Measurements from ENCODE around the gene UPB1. TPM values are rescaled to one million over a fixed set of nuclear protein-coding genes. Genes with fewer than 3 reads are reported as not detected.

UPB1 gene
- 1.1 TPM for total RNA-seq
- long read RNA-seq, partial matches to known transcripts: 0 of 1 reads
- long read RNA-seq, other reads (novel, unspliced or antisense): 1 of 1 reads

GRCh38 chr22:24494528-24495364 lies at the start of gene UPB1:
TSS of gene UPB1 (plus strand) at chr22:24495332. CDS start at chr22:24495404, 72 bp downstream.
- peaks cover 8% of the 10 kb centered on the region for H3K4me1 ChIP-seq
- no peaks in the 10 kb centered on the region for H3K36me3 ChIP-seq
- no peak for TF ChIP-seq CTCF (IDR thresholded peaks at IDR 0.05; ENCODE audit: borderline replicate concordance)
- intact Hi-C loops (cut with micrococcal nuclease): no loop called here
- peak within 1 kb of the TSS; percentile 51 for H3K4me3 ChIP-seq
- H3K9me3 ChIP-seq (replicated peaks): no peaks in the 10 kb centered on the region
- H3K27ac ChIP-seq (replicated peaks): no peak within 1 kb of the TSS
- DNase-seq: no peak
- H3K27me3 ChIP-seq (ENCODE audit: low read depth): peaks cover 11% of the 10 kb centered on the region

DNA sequence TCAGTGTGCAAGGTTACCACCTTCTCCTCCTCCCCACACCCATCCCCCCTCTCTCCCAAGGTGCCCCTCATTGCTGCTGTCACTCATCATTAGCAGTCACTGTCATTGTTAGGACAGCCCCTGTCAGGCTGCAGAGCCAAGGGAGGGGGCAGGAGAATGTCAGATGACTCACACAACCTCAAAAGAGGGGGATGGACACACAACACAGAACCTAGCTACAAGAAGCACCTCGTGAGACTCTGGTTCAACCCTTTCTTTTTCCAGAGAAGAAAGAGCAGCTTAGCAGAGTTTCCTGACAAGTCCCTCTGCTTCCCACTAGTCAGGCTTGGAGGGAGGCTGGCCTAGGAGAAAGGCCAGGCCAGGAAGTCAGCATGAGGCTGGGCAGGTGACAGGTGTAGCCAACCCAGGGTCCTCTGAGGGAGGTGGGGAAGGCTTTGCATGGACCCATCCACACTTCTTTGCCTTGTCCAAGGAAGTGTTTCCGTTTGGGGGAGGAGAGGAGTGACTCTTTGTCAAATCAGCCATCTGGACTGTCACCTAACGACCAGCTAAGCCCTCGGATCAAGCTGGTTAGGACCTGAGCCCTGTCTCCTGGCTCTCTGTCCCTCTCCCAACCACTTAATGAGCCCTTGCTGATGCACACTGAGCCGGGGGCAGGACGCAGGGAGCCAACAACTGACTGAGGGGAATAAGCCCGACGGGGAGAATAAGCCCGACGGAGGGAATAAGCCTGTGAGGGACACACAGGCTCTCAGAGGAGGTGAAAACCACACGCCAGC lies 49.5 kb upstream of the UPB1 start:
- no peaks in the 10 kb centered on the region for H3K36me3 ChIP-seq
- TF ChIP-seq CTCF (IDR thresholded peaks at IDR 0.05; ENCODE audit: borderline replicate concordance): no peak
- DNase-seq: no peak
- H3K4me1 ChIP-seq: peaks cover 52% of the 10 kb centered on the region
- no peak overlapping the region for H3K4me3 ChIP-seq
- no peaks in the 10 kb centered on the region for H3K27me3 ChIP-seq (ENCODE audit: low read depth)
- H3K9me3 ChIP-seq (replicated peaks): no peaks in the 10 kb centered on the region
- peak overlapping the region; percentile 42 for H3K27ac ChIP-seq (replicated peaks)
- intact Hi-C loops (cut with micrococcal nuclease): no loop called here

DNA sequence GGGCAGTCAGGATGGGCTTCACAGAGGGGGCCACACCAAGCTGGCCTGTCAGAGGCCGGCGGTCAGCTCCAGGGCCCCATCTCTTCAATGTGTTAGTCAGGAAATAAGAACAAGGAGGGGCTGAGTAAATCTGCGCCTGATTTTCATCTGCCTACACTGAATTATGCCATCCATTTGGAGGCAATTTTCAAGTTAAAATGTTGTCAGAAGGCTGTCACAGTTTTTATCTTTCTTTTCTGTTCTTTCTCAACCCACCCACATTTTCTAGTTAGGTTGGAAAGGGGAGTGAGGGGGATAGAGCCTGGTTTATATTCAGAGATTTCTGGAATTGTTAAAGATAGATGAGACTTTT lies 48.9 kb upstream of the UPB1 start:
- Histone ChIP-seq H3K27me3 (ENCODE audit: low read depth) (no peaks in the 10 kb centered on the region), H3K36me3 (no peaks in the 10 kb centered on the region), H3K4me3 (no peak overlapping the region), H3K4me1 (peaks cover 52% of the 10 kb centered on the region), H3K9me3 (replicated peaks) (no peaks in the 10 kb centered on the region), H3K27ac (replicated peaks) (peak overlapping the region; percentile 42)
- TF ChIP-seq CTCF (IDR thresholded peaks at IDR 0.05; ENCODE audit: borderline replicate concordance): no peak
- intact Hi-C loops (cut with micrococcal nuclease): no loop called here
- DNase-seq: no peak

DNA sequence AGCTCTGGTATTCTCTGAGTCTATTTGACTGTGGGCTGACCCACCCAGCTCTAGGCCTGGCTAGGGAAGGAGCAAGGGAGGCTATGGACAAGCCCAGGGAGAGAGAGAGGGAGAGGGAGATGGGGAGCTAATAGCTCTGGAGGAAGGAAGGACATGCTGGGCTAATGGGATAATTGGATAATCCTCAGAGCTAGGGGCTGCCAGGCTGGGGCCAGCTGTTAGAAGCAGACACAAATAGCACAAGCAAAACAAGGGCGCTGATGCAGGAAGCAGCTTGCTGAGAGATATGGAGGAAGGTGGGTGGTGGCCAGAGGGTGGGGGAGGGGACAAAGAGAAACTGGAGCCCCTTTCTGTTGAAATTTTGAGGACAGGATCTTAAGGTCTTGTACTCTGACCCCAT lies 44.5 kb upstream of the UPB1 start:
- intact Hi-C loops (cut with micrococcal nuclease): no loop called here
- Histone ChIP-seq H3K27me3 (ENCODE audit: low read depth) (no peaks in the 10 kb centered on the region), H3K9me3 (replicated peaks) (no peaks in the 10 kb centered on the region), H3K4me1 (peaks cover 29% of the 10 kb centered on the region), H3K36me3 (no peaks in the 10 kb centered on the region), H3K4me3 (no peak overlapping the region), H3K27ac (replicated peaks) (peak overlapping the region; percentile 45)
- TF ChIP-seq CTCF (IDR thresholded peaks at IDR 0.05; ENCODE audit: borderline replicate concordance): no peak
- DNase-seq: peak; percentile 25

GRCh38 chr22:24451162-24451561 lies 44.0 kb upstream of the UPB1 start:
- DNase-seq: no peak
- Histone ChIP-seq H3K27ac (replicated peaks) (peak overlapping the region; percentile 45), H3K4me1 (peaks cover 32% of the 10 kb centered on the region), H3K9me3 (replicated peaks) (no peaks in the 10 kb centered on the region), H3K27me3 (ENCODE audit: low read depth) (no peaks in the 10 kb centered on the region), H3K4me3 (no peak overlapping the region), H3K36me3 (no peaks in the 10 kb centered on the region)
- intact Hi-C loops (cut with micrococcal nuclease): no loop called here
- no peak for TF ChIP-seq CTCF (IDR thresholded peaks at IDR 0.05; ENCODE audit: borderline replicate concordance)
